Left cardiac atrium (tissue), 4 donors: ENCODE measurements around the gene LRP1. TPM values are rescaled to one million over a fixed set of nuclear protein-coding genes. Genes with fewer than 3 reads are reported as not detected.

Experiments
- ATAC-seq, 2 donors: fragments of 200-7000 bp; cut with Tn5 transposase; one replicate each; pipeline ENCODE4 v1.9.1; 2020; ENCODE audit warnings: mild to moderate bottlenecking in 2 of 2, moderate library complexity in 2 of 2
- DNase-seq: peaks from one replicate; pipeline ENCODE4 v3.0.0-alpha.2; 2020
- intact Hi-C, 2 donors: fragments of 100-400 bp; cut with DNase I; formaldehyde crosslinking; loops; one replicate each; pipeline versions ENCODE4 v1.14.1 to v1.15.1; 2022 to 2023
- total RNA-seq, 2 donors: library from RNA; stranded (reverse); fragmentation: NEBNext Ultra II Directional; extraction: Animal tissue kit (Norgen Biotek cat#: 25700); gene quantifications; one replicate each; pipeline ENCODE4 v1.2.1, GENCODE V29; 2021
- donor health status: DM: no; HTN: yes; CAD: no.
- donor health status: DM: no; HTN: yes; CAD: no; lungs with severe emphysema.
- donor health status: DM: yes; HTN: yes; CAD: no.
- donor health status: Dilated cardiomyopathy.

LRP1 gene
- total RNA-seq, 2 donors from 2014 or later = 188 to 222 TPM

DNA sequence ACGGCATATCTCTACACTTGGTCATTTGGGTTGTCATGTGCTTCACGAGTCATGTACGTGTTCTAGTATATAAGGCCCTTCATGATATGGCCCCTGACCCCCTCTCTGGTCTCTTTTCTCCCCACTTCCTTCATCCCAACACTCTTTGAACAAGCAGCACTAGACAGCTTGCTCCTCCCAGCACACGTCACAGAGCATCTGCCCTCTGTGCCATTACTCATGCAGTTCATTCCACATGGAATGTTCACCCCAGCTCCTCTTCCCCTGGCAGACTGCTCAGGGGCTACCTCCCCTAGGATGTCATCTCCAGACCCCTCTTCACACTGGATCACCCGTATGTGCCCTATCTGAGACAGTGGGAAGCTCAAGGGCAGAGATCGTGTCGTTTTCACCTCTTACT is 33.2 kb downstream of the LRP1 start:
- ATAC-seq (no peak), DNase-seq (no peak)
- intact Hi-C loops = no loop called here

DNA sequence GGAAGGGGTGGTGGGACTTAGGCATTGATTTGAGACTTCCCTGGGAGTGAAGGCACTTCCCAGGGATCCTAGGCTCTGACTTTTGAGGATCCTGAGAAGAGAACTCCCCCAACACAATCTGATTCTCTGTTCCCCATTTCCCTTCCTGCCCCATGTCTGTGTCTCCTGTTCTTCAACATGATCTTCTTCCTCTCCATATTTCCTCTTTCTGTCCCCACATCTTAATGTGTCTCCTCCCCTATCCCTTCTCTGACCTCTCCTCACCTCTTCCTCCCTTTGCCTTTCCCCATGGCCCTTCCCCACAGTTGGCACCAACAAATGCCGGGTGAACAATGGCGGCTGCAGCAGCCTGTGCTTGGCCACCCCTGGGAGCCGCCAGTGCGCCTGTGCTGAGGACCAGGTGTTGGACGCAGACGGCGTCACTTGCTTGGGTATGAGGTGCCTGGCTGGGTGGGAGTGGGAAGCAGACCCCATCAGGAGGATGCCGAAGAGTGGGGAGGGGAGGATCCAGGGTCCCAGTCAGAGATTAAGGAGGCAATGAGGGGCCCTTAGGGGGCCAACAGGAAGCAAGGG is 34.4 kb downstream of the LRP1 start:
- DNase-seq = no peak
- peak in 1 of 2 donors; percentile 22 for ATAC-seq
- intact Hi-C loops = no loop called here

DNA sequence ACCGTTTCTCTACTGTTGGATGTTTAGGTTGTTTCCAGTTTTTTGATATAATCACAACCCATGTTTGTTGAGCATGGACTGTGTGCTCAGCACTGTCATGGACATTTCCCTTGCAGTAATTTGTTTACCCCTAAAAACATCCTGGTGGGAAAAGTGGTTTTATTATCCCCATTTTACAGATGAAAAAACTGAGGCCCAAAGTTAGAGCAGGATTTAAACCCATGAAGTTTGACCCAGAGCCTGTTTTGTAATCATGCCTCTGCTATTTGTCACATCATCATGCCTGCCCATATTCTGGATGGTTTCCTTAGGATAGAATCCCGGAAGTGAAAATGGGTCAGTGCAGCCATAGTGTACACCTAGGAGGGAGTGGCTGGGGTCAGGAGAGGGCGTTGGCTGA is 36.2 kb downstream of the LRP1 start:
- DNase-seq = no peak
- intact Hi-C loops = no loop called here
- no peak for ATAC-seq

DNA sequence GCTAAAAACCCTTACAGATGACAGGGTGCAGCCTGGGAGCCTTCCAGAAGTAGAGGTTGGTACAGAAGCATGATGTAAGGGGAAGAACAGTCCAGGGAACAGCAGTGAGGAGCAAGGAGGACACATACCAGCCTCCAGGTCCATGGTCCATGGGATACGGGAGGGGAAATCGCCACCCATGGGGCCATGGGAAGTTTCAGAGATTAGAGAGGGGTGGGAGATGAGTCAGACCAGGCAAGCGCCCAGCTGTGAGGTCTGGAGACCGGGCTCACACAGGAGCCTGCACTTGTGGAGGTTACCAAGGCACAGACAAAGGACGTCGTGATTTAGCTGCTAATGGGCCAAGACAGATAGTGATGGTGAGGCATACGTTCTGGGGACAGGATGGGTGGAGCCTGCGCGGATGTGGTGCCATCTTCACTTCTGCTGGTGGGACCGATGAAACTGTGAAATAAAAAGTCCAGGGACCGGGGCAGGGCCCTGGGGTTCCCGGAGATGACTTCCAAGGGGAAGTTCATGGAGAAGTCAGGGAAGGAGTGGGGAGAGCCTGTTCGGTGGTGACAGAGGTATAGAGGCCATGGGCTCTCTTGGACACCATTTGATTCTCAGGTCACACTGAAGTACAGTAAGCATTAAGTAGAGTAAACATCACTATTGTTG is 36.8 kb downstream of the LRP1 start:
- intact Hi-C loops = no loop called here
- ATAC-seq = no peak
- DNase-seq = no peak

DNA sequence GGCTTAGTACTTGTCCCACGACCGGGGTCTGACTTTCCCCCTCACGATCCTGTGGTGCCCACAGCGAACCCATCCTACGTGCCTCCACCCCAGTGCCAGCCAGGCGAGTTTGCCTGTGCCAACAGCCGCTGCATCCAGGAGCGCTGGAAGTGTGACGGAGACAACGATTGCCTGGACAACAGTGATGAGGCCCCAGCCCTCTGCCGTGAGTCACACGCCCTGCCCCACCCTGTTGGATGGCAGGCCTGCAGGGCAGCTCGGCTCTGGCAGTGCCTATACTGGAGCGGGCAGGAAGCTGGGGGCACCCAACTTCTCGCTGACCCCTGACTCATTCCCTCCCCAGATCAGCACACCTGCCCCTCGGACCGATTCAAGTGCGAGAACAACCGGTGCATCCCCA is 37.5 kb downstream of the LRP1 start:
- intact Hi-C loops = no loop called here
- DNase-seq = no peak
- no peak for ATAC-seq

DNA sequence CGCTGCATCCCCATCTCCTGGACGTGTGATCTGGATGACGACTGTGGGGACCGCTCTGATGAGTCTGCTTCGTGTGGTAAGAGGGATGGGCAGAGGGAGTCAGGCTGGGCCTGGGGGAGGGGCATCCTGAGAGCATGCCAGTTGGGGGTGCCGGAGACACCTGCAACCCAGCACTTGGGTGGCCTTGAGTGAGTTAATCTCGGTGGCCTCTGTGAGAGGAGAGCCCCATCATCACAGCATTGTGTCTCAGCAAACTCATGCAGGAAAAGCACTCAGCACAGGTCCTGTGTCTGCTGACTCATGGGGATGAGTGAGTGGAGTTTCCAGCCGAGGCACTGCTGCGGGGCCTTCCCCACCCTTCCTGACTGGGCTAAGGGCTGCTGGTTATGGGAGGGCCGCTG is 38.7 kb downstream of the LRP1 start:
- ATAC-seq (no peak), DNase-seq (no peak)
- intact Hi-C loops = no loop called here

DNA sequence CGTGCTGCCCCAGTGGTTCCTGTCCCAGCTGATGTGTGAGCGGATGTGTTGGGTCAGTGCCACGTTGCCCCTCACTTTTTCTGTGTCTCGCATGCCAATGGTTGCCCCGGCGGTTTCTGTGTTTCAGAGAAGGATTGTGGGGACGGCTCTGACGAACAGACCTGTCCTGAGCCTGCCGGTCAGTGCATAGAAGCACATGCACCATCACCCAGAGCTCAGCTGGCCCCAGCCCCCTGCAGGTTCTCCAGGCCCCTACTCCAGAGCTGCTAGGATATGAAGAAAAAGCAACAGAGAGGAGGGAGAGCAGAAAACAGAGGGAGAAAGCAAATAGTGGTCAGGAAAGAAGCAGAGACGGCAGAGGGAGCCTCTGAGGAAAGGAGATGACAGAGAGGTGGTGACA is 39.8 kb downstream of the LRP1 start:
- intact Hi-C loops = no loop called here
- ATAC-seq (no peak), DNase-seq (no peak)

DNA sequence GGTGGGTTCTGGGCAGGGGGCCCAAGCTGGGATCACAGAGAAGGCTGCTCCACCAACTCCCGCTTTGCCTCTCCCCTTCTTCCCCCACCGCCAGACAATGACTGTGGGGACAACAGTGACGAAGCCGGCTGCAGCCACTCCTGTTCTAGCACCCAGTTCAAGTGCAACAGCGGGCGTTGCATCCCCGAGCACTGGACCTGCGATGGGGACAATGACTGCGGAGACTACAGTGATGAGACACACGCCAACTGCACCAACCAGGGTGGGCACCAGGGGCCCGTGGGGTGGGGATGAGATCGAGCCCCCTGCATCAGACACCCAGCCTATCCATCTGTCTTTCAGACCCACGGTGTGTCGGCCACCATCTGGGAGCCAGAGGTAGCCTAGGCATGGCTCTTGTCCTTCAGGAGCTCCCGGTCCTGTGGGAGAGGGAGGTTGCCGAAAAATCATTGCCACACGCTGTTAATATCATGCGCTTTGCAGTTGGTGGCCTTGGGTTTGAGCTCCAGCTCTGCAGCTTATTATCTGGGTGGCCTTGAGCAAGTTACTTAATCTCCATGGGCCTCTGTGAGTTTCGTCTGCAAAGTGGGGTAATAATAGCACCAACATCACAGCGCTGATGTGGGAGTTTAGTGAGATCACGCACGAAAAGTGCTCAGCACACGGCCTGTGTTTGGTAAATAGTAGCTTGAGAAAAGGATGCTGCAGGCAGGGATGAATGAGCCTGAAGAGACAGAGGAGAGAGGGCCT is 40.9 kb downstream of the LRP1 start:
- no peak for DNase-seq
- no peak for ATAC-seq
- intact Hi-C loops = no loop called here

DNA sequence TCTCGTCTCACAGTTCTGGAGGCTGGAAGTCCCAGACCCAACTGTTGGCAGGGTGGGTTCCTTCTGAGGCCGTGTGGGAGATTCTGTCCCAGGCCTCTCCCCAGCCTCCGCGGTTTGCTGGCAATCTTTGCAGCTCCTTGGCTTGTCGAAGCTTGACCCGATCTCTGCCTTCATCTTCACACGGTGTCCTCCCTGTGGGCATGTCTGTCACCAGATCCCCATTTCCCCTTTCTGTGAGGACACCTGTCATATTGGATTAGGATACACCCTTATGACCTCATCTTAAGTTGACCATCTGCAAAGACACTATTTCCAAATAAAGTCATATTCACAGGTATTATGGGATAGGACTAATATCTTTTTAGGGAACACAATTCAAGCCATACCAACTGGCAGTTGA is 41.7 kb downstream of the LRP1 start:
- intact Hi-C loops = loop anchor here in 1 of 2 donors (5.0 to 10.0 kb wide), 2 partner anchors 38 to 105 kb away; no protein-coding TSS in a partner anchor
- ATAC-seq (no peak), DNase-seq (no peak)

DNA sequence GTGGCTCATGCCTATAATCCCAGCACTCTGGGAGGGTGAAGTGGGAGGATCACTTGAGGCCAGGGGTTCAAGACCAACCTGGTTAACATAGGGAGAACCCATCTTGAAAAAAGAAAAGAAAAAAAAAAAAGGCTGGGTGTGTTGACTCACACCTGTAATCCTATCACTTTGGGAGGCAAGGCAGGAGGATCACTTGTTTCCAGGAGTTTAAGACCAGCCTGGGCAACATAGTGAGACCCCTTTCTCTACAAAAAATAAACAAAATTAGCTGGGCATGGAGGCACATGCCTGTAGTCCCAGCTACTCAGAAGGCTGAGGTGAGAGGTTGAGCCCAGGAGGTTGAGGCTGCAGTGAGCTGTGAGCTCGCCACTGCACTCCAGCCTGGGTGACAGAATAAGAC is 42.1 kb downstream of the LRP1 start:
- intact Hi-C loops = loop anchor here in 1 of 2 donors (5.0 to 10.0 kb wide), 2 partner anchors 38 to 106 kb away; no protein-coding TSS in a partner anchor
- DNase-seq = no peak
- ATAC-seq = no peak

DNA sequence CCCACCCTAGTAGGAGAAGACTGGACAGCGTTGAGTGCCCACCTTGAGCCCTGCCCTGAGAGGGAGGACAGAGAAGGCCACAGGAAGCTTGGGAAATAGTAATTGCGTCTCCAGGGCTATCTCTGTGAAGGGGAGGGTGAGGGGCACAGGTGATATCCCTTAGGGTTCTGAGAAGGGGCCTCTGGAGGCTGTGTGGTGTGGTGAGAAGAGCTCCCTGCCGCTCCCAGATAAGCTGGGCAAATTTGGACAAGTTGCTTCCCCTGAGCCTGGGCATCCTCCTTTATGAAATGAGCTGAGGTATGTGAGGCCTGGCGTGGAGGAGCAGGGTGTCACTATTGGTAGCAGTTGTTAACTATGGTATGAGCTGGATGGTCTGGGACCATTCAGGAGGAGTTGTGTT is 42.6 kb downstream of the LRP1 start:
- intact Hi-C loops = loop anchor here in 1 of 2 donors (5.0 to 10.0 kb wide), 2 partner anchors 39 to 106 kb away; no protein-coding TSS in a partner anchor
- DNase-seq (no peak), ATAC-seq (no peak)

DNA sequence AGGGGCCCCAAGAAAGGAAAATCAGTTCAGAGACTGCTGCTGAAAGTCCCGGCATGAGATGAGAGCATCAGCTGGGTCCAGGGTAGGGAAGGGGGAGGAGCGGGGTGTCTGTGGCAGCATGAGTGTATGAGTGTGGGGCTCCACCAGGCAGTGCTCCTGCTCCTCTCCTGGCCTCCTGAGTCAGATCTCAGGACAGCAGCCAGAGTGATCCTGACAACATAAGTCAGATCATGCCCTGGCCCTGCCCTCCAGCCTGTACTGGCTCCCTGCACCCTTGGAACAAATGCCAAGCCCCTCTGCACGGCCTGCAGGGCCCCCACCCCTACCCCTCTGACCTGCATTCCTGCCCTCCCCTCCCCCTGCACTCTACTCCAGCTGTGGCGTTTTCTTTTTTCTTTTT is 43.4 kb downstream of the LRP1 start:
- DNase-seq (no peak), ATAC-seq (peak; percentile 10 to 41)
- intact Hi-C loops = loop anchor here (2.0 to 10.0 kb wide), 3 partner anchors 39 to 107 kb away; no protein-coding TSS in a partner anchor

DNA sequence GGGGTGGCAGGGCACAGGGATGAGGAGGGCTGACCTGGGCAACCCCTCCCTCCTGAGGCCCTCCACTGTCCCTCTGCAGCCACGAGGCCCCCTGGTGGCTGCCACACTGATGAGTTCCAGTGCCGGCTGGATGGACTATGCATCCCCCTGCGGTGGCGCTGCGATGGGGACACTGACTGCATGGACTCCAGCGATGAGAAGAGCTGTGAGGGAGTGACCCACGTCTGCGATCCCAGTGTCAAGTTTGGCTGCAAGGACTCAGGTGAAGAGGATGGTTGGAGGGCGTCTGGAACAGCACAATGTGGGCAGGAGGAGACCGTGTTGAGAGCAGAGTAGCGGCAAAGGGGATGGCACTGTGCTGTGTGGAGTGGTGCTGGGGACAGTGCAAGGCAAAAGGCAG is 44.8 kb downstream of the LRP1 start:
- DNase-seq = no peak
- intact Hi-C loops = loop anchor here (2.0 to 10.0 kb wide), 3 partner anchors 41 to 108 kb away; no protein-coding TSS in a partner anchor
- peak; percentile 13 to 20 for ATAC-seq

DNA sequence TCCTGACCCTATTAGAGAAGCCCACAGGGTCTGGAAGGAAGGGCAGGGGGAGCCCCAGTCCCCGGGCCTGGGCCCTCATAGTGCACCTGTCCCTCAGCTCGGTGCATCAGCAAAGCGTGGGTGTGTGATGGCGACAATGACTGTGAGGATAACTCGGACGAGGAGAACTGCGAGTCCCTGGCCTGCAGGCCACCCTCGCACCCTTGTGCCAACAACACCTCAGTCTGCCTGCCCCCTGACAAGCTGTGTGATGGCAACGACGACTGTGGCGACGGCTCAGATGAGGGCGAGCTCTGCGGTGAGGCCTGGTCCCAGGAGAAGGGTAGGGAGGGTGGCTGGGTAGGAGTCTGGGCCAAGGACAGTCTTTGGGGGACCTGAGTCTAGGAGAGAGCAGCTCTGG is 45.4 kb downstream of the LRP1 start:
- intact Hi-C loops = loop anchor here (2.0 to 10.0 kb wide), 3 partner anchors 41 to 109 kb away; no protein-coding TSS in a partner anchor
- no peak for ATAC-seq
- DNase-seq = no peak

DNA sequence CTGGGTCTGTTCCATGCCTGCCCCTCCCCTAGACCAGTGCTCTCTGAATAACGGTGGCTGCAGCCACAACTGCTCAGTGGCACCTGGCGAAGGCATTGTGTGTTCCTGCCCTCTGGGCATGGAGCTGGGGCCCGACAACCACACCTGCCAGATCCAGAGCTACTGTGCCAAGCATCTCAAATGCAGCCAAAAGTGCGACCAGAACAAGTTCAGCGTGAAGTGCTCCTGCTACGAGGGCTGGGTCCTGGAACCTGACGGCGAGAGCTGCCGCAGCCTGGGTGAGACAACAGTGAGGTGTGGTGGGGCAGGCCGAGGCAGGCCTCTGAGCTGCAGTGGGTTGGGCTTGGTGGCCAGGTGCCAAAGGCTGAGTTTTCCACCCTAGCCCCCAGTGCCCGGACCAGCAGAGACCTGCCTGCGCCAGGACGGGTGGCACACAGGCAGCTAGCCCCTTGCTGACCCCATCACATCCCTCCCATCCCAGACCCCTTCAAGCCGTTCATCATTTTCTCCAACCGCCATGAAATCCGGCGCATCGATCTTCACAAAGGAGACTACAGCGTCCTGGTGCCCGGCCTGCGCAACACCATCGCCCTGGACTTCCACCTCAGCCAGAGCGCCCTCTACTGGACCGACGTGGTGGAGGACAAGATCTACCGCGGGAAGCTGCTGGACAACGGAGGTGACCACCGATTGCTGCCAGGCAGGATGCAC is 47.3 kb downstream of the LRP1 start:
- intact Hi-C loops = loop anchor here in 1 of 2 donors (10.0 kb wide), 1 partner anchor 111 kb away; no protein-coding TSS in a partner anchor
- peak; percentile 38 to 56 for ATAC-seq
- DNase-seq = peak; percentile 83

DNA sequence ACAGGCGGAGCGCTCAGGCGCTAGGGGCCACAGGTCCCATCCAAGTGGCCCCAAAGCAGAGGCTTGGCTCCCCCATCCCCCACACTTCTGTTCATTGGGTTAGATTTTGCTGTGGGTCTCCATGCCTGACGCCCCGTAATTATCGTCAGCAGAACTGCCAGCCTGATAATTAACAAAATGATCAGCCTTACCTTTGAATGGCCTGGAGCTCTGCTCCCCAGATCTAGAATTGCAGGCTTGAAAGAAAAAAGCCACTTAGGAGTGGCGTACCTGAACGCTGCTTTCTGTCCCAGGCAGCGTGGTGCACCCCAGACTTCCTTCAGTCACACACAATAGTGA is 47.8 kb downstream of the LRP1 start:
- ATAC-seq (no peak), DNase-seq (no peak)
- intact Hi-C loops = loop anchor here in 1 of 2 donors (10.0 kb wide), 1 partner anchor 111 kb away; no protein-coding TSS in a partner anchor

DNA sequence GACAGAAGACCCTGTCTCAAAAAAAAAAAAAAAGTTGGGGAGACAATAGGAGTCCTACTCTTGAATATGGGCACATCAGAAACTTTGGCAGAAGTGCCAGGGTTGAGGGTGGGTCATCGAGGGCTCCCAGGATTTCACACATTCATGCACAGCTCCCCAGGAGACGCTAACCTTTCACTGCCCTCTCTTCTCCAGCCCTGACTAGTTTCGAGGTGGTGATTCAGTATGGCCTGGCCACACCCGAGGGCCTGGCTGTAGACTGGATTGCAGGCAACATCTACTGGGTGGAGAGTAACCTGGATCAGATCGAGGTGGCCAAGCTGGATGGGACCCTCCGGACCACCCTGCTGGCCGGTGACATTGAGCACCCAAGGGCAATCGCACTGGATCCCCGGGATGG is 48.6 kb downstream of the LRP1 start:
- intact Hi-C loops = loop anchor here in 1 of 2 donors (10.0 kb wide), 1 partner anchor 112 kb away; no protein-coding TSS in a partner anchor

DNA sequence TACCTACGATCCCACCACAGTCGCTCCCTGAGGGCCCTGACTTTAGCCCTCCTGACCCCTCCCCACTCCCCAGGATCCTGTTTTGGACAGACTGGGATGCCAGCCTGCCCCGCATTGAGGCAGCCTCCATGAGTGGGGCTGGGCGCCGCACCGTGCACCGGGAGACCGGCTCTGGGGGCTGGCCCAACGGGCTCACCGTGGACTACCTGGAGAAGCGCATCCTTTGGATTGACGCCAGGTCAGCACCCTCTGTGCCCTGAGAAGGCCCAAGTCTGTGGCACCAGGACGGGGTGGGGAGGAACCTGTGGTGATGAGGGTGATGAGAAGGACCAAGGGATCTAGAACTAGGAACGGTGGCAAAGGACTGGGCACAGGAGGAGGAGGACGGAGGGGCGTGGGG is 49.1 kb downstream of the LRP1 start:
- intact Hi-C loops = loop anchor here in 1 of 2 donors (10.0 kb wide), 1 partner anchor 113 kb away; no protein-coding TSS in a partner anchor
- DNase-seq = no peak
- ATAC-seq = no peak

More for the DNA sequence above, 48.6 kb downstream of the LRP1 start:
- DNase-seq (no peak), ATAC-seq (no peak)

DNA sequence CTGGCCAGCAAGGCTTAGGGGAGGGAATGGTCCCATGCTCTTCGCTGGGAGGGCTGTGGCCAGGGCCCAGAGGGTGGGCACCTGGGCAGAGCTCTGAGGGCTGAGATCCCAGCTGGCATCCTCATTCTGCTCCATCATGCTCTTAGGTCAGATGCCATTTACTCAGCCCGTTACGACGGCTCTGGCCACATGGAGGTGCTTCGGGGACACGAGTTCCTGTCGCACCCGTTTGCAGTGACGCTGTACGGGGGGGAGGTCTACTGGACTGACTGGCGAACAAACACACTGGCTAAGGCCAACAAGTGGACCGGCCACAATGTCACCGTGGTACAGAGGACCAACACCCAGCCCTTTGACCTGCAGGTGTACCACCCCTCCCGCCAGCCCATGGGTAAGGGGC is 49.9 kb downstream of the LRP1 start:
- intact Hi-C loops = loop anchor here in 1 of 2 donors (10.0 kb wide), 1 partner anchor 113 kb away; no protein-coding TSS in a partner anchor
- DNase-seq = no peak
- no peak for ATAC-seq
